Panc1 (cell line): ENCODE results near the gene DUSP15.

Source experiments
- CTCF ChIP-seq: fragments of 450-650 bp; IDR thresholded peaks from 2 replicates; pipeline ENCODE4 v1.5.1; 2017; ENCODE audit warnings: mild to moderate bottlenecking
- POLR2AphosphoS5 ChIP-seq: IDR thresholded peaks from 2 replicates; pipeline ENCODE4 v1.6.1; 2012; ENCODE audit warnings: mild to moderate bottlenecking, low read depth, low read length, moderate library complexity
- REST ChIP-seq, 2 experiments: IDR thresholded peaks; 2 replicates each; pipeline ENCODE4 v1.6.1; 2011 to 2012; ENCODE audit warnings: low read depth in 2 of 2, control low read depth in 1 of 2, low read length in 1 of 2, mild to moderate bottlenecking in 1 of 2, moderate library complexity in 1 of 2; ENCODE audit not compliant: insufficient read depth in 1 of 2
- SIN3A ChIP-seq: IDR thresholded peaks from 2 replicates; pipeline ENCODE4 v1.6.1; 2012; ENCODE audit warnings: low read depth, mild to moderate bottlenecking, low read length, moderate library complexity, borderline replicate concordance; ENCODE audit not compliant: insufficient read depth

GRCh38 chr20:31910071-31910803 is 39.9 kb upstream of the DUSP15 start:
- TF ChIP-seq CTCF: no peak
- TF ChIP-seq POLR2AphosphoS5: no peak
- no peak for TF ChIP-seq SIN3A
- TF ChIP-seq REST (IDR thresholded peaks at IDR 0.05; ENCODE audit: insufficient read depth in 1 of 2, low read depth in 2 of 2, low read length in 1 of 2): no peak
